Testis (tissue), 3 donors: ENCODE data around the gene HAPSTR1. TPM values are rescaled to one million over a fixed set of nuclear protein-coding genes. Genes with fewer than 3 reads are reported as not detected.

Source experiments
- DNase-seq: peaks from one replicate; pipeline ENCODE4 v3.0.0-alpha.2; 2019
- H3K27ac ChIP-seq, 2 donors: fragments of 200-600 bp; sonication (generic); one replicate each; pipeline ENCODE4 v1.5.1; 2019
- H3K27me3 ChIP-seq: fragments of 200-600 bp; sonication (generic); one replicate; pipeline ENCODE4 v1.5.1; 2019
- H3K36me3 ChIP-seq: fragments of 200-600 bp; sonication (generic); one replicate; pipeline ENCODE4 v1.5.1; 2017; ENCODE audit warnings: low read depth; ENCODE audit errors: missing control alignments
- H3K4me1 ChIP-seq: fragments of 200-600 bp; sonication (generic); one replicate; pipeline ENCODE4 v1.5.1; 2019
- H3K4me3 ChIP-seq, 2 donors: fragments of 200-600 bp; sonication (generic); one replicate each; pipeline ENCODE4 v1.5.1; 2017 to 2019
- H3K9me3 ChIP-seq: fragments of 200-600 bp; sonication (generic); one replicate; pipeline ENCODE4 v1.5.1; 2017
- CTCF ChIP-seq, 3 experiments: fragments of 450-650 bp in 2 of 3; fragments of 200-600 bp in 1 of 3; sonication (generic) in 1 of 3; IDR thresholded peaks; one replicate each; pipeline ENCODE4 v1.5.1; 2016 to 2019; ENCODE audit warnings: antibody characterized with exemption in 3 of 3, mild to moderate bottlenecking in 2 of 3, moderate library complexity in 1 of 3
- POLR2A ChIP-seq: fragments of 450-650 bp; IDR thresholded peaks from one replicate; pipeline ENCODE4 v1.6.1; 2017; ENCODE audit warnings: antibody characterized with exemption, mild to moderate bottlenecking, moderate library complexity
- WGBS, 2 donors: methylation state at CpG; one replicate each; pipeline ENCODE4 v1.1.5; 2018; 5-methylcytosine and 5-hydroxymethylcytosine counted together
- intact Hi-C: fragments of 100-400 bp; cut with DNase I; formaldehyde crosslinking; loops from one replicate; pipeline ENCODE4 v1.15.1; 2023; ENCODE audit warnings: low total_unique reads
- polyA plus RNA-seq: library from polyadenylated mRNA; stranded (reverse); fragments of 350-450 nt; fragmentation: Illumina TruSeq; extraction: RNeasy Lipid Tissue Mini Kit (QIAGEN cat#74804); gene quantifications from one replicate; pipeline ENCODE4 v1.2.3, GENCODE V29; 2014; ENCODE audit warnings: low read depth, low replicate concordance; ENCODE audit not compliant: insufficient read depth
- total RNA-seq, 2 donors: library from RNA; depleted of rRNA; stranded (reverse); fragments of >200 nt; gene quantifications; one replicate each; pipeline ENCODE4 v1.2.3, GENCODE V29; 2016

The HAPSTR1 gene
- total and polyA plus RNA-seq, 3 donors from 2014 or later: 37.5 to 75.7 (median 68.8) TPM

GRCh38 chr16:9091867-9092281 is 430 bp downstream of the HAPSTR1 start:
- Histone ChIP-seq H3K27me3 (no peaks in the 10 kb centered on the region), H3K9me3 (no peaks in the 10 kb centered on the region), H3K36me3 (no peaks in the 10 kb centered on the region), H3K4me1 (peaks cover 32% of the 10 kb centered on the region), H3K27ac (peak overlapping the region; percentile 97 to 100), H3K4me3 (peak overlapping the region; percentile 97 to 99)
- intact Hi-C loops: no loop called here
- DNase-seq: peak; percentile 50
- TF ChIP-seq POLR2A: no peak
- TF ChIP-seq CTCF (IDR thresholded peaks at IDR 0.05): no peak
- WGBS, 2 donors: 1% methylated on average over 17 of the region's 51 CpGs; no CpG with 5 or more reads in 1 of the 2 donors

DNA sequence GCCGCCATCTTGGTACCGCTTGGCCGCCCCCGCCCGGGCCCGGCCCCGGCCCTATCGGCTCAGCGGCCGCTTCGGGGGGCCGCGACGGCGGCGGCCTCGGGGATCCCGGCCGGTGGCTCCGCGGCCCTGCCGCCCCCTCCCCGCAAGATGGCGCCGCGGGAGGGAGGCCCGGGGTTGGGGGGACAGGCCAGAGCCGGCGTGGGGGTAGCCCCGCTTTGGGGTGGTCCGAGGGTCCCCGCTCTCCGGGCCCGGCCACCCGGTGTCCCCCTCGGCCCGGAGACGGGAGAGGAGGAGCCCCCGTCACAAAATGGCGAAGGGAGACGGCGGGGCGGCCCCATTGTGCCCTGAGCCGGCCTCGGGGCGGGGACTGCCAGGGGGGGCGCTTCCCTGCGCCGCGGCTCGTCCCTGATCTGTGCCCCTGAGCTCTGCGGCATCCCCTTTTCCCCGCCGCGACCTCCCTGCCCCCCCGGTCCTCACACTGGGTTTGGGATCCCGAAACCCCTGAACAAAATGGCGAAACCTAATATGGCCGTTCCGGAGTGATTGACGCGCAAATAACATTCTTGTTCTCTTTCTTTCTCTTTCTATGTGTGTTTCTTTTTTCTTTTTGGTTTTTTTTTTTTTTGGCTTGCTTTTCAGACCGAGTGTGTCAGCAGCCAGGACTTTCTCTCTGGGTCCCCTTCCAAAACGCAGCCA is 986 bp downstream of the HAPSTR1 start:
- Histone ChIP-seq H3K27ac (peak overlapping the region; percentile 97 to 100), H3K27me3 (no peaks in the 10 kb centered on the region), H3K9me3 (no peaks in the 10 kb centered on the region), H3K36me3 (no peaks in the 10 kb centered on the region), H3K4me3 (peak overlapping the region; percentile 97 to 99), H3K4me1 (peaks cover 36% of the 10 kb centered on the region)
- 1% methylated on average over 19 to 58 of the region's 64 CpGs for WGBS, 2 donors
- DNase-seq: peak; percentile 31
- TF ChIP-seq POLR2A (no peak), CTCF (IDR thresholded peaks at IDR 0.05) (no peak)
- intact Hi-C loops: no loop called here

DNA sequence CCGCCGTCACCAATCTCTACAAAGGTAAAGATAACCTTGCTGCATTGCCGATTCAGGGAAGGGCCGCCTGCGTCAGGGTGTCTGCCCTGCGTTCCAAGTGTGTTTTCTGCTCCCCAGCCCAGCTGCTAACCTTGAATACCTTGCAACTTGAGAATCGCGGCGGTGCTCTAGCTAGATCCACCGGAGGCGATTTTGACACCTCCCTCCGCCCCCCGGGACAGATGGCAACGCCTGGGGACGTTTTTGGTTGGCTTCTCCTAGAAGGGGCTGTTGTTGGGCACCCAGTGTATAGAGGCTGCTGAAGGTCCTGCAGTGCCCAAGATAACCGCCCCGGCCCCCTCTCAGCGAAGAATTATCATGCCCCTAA is 1.5 kb downstream of the HAPSTR1 start:
- no peaks in the 10 kb centered on the region for H3K27me3 ChIP-seq
- peak overlapping the region; percentile 97 to 99 for H3K4me3 ChIP-seq
- H3K4me1 ChIP-seq: peaks cover 41% of the 10 kb centered on the region
- intact Hi-C loops: no loop called here
- no peak for TF ChIP-seq POLR2A
- TF ChIP-seq CTCF (IDR thresholded peaks at IDR 0.05): no peak
- no peaks in the 10 kb centered on the region for H3K9me3 ChIP-seq
- H3K36me3 ChIP-seq: no peaks in the 10 kb centered on the region
- 1 to 2% methylated on average over 15 to 18 of the region's 18 CpGs for WGBS, 2 donors
- peak overlapping the region; percentile 97 to 100 for H3K27ac ChIP-seq
- DNase-seq: peak; percentile 28

DNA sequence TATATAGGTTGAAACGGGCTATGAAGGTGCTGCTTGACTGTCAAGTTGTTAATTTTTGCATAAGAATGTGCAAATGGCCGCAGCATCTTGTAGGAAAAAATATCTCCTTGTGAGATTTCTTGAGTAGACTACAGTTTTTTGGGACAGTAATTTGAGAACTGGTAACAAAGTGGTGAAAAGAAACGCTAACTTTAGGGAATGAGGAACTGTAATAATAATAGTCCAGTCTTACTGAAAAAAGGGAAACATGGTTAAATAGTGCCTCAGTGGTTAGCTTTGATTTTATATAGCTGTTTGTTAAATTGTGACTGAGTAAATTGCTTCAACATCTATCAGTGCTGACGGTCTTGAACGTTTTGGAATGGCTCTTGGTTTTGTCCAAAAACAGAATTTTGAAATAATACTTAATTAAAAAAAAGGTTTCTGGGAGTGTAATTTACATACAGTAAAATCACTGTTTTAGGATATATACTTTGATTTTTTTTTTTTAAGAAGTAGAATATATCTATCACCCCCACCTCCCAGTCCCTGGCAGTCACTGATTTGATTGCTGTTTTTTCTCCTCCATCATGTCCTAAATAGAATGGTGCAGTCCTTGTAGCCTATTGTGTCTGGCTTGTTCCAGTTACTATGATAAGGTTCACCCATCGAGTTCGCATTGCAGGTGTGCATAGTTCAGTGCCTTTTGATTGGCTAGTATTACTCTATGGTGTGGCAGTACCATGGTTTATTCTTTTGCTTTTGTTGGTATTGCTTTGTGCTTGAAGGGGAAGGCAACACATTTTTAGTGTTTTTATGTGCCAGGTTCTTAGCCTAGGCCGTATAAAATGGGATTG is 2.8 kb downstream of the HAPSTR1 start:
- H3K27ac ChIP-seq: peak overlapping the region in 1 of 2 donors; percentile 42

More for the DNA sequence above, 2.8 kb downstream of the HAPSTR1 start:
- no peaks in the 10 kb centered on the region for H3K36me3 ChIP-seq
- WGBS, 2 donors: 20 to 24% methylated on average over 8 of the region's 8 CpGs
- no peaks in the 10 kb centered on the region for H3K9me3 ChIP-seq
- DNase-seq: no peak
- H3K4me3 ChIP-seq: peak overlapping the region in 1 of 2 donors; percentile 97
- no peaks in the 10 kb centered on the region for H3K27me3 ChIP-seq
- TF ChIP-seq CTCF (IDR thresholded peaks at IDR 0.05) (no peak), POLR2A (no peak)
- intact Hi-C loops: no loop called here
- H3K4me1 ChIP-seq: peaks cover 53% of the 10 kb centered on the region
